NOMO-1 treated with dmso at 0.1 percent for 144 hours (cell line): ENCODE results near the gene NAPB.

Experiments used
- DNase-seq: peaks from one replicate; lab custom pipeline; 2025; ENCODE audit not compliant: unreplicated experiment; lab: John Stamatoyannopoulos, UW

The NAPB gene

DNA sequence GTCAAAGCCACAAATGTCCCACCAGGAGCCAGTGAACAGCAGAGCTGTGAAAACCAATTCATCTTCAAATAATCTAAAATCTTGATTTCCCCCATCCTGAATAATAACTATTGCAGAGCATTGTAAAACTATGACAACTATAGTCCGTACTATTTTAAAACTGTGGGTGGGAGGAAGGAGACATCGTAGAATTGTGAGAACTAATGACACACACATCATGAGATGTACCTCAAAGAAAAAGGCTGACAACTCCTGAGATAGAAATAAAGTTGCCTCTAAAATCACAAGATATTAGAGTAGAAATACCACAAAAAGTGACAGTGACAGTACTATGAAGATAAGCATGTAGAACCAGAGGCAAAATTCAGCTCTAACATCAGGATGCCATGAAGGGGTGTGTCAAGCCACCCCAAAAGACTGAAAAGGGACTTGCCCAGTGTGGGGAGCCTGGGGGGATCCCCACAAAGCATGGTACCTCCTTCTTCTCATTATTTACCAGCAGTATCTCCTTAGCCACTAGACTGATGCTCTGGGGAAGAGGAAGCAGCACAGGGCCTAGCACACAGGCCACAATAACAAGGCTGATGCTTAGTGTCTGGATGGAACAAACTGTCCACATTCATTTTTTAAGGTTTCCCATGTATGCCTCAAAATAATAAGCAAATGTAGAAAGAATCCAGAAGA is 13.4 kb downstream of the NAPB start:
- DNase-seq: no peak

GRCh38 chr20:23406880-23407279 is 14.4 kb downstream of the NAPB start:
- no peak for DNase-seq

DNA sequence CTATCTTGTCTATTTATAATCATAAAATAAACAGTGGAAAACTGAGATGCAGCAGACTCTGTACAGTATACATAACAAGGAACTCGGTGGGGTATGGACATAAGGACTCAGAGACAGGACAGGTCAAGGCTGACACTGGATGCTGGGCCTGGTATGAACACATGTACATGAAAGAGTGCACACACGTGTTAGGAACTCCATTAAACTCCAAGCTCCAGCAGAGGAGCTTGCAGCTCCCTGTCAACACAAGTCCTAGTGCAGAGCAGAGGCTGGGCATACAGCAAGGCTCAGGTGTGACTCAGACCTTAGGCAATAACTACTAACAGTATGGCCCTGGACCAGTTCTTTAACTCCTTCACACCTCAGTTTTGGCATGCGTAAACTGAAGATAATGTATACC is 17.1 kb downstream of the NAPB start:
- no peak for DNase-seq

GRCh38 chr20:23403751-23404150 is 17.5 kb downstream of the NAPB start:
- DNase-seq: no peak

DNA sequence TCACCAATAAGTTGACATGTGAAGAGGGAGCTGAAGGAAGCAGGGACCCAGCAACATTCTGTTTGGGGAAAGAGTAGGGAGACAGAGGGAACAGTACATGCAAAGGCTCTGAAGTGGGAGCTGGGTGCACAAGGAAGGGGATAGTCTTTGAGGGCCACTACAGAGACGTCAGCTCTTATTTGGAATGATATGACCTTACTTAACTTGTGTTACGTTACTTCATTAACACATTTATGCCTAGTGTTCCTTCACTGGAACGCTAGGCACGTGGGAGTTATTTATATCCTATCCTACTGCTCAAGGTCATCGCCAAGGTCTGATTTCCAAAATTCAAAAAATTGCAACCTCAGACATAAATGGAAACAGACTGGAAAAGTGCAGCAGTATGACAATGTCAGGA is 20.2 kb downstream of the NAPB start:
- no peak for DNase-seq

DNA sequence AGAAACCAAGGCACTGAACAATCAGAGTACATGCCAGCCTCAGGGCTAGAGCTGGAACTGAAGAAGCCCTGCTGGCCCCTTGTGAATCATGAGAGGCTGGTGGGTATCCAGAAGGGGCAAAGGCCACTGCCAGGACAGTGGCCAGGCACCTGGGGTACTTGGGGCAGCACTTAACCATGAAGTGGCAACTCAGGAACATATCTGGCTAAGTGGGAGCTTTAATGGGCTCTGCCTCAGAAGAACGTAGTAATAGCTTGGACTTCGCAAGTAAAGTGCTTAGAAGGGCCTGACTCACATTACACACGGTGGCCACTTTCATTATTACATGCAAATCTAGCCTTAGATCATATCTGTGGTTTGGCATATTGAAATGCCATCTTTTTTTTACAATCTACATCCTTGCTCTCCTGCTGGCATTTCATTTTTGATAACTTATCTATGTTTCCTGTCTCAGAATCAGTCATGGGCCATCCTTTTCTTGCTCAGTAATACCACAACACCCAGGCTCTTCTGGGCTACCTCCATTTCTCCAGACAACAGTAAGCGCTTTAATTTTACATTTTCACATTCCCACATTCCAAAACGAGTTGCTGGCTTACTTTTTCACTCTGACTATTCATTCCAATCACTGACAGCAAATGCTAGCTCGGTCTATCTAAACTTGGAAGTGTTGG is 21.6 kb downstream of the NAPB start:
- DNase-seq: no peak

DNA sequence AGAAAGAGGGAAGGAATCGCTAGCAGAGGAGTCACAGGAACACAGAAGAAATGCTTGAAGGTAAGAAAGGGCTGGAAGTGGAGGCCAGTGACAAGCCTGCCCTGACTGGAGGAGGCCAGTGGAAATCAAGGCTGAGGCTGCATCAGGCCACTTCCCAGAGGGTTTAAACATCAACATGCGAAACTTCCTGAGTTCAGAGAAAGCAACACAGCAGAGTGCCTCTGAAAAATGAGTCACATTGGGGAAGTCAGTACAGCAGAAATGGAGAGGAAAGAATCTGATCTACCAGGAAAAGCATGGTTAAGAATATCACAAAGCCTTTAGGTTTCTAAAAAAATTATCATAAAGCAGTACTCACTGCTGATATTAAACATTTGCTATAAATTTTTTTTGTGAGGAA is 23.3 kb downstream of the NAPB start:
- DNase-seq: no peak

DNA sequence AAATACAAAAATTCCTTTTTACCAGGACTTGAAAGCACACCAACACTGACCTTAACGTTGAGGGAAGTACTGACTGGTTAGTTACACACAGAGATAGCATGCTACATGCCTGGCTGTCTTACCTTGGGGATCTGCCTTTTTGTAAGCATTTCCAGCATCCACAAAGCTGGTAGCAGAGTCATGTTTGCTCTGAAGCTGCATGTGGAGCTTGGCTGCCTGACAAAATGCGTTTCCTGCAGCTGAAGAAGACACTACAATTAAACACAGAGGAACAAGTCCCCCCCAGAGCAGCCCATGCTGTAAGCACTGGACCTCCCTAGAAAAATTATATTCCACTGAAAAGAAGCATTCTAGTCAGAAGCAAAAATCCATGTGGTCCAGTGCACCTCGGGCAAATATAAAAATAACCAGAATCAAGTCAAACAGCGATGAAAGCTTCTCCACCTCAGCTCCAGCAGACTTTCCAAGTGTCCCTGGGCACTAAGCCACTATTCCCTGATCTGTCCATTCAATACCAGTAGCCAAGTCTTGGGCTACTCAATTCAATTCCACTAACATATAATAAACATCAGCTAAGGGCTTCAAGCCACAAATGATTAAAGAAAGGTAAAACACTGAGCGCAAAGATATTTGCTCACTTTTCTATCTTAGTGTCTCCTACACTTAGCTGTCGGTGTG is 24.2 kb downstream of the NAPB start:
- DNase-seq: no peak

DNA sequence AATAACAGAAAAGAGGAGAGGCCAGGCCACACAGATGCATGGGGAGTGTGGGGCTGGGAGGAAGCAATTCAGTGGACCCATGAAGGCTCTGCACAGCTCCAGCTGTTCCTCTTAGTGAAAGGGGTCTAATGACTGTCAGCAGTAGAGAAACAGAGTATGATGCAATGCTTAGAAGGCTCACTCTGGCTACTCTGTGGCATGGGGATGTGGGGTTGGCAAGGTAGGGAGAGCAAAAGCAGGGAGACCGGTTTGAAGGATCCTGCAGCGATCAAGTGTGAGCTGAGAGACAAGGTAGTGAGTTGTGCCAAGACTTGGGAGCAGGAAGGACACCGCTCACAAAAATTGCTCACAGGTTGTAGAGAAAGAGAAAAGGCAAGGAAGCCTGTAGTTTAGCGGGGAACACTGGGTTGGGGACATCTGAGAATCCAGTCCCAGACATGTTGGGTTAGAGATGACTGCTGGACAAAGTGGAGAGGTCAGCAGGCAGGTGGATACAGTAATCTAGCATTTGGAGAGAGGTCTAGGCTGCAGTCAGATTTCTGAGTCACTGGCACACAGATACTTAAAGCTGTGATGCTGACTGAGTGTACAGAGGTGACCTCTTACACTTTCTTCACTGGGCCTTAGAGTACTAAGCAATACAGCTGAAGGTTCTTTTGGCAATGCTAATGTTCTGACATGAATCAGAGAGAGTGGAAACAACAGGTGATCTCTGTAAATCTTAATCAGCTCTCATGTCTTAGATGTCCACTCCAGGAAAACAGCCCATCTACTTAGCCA is 27.1 kb downstream of the NAPB start:
- DNase-seq: no peak

GRCh38 chr20:23391707-23392310 is 29.5 kb downstream of the NAPB start:
- DNase-seq: no peak

DNA sequence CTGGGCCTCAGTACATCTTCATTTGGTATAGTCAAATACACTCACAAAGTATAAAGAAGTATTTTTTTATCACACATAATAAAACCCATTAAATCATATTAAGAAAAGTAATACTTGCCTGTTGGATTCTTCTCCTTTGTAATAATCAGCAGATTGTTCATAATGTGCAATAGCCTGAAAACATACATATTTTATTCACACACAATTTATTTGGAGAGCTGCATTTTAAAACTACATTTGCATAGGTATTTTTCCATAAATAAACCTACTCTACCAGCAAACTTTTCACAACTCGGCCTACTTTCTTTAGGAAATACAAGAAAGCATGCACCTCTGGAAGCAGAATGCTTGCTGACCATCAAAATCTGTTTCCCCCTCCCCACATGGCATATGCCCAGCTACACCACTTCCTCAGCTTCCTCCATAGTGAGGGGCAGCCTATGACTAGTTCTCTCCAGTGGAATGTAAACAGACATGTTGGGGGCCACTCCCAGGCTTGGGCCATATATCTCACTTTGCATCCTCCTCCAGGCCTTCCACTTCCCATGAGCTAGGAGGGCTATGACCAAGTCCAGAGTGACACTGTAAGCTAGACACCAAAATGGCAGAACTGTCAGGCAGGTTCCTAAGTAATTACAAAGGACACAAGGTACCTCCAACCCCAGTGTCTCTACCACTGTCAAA is 31.1 kb downstream of the NAPB start:
- no peak for DNase-seq

GRCh38 chr20:23387118-23387443 is 34.2 kb downstream of the NAPB start:
- no peak for DNase-seq

DNA sequence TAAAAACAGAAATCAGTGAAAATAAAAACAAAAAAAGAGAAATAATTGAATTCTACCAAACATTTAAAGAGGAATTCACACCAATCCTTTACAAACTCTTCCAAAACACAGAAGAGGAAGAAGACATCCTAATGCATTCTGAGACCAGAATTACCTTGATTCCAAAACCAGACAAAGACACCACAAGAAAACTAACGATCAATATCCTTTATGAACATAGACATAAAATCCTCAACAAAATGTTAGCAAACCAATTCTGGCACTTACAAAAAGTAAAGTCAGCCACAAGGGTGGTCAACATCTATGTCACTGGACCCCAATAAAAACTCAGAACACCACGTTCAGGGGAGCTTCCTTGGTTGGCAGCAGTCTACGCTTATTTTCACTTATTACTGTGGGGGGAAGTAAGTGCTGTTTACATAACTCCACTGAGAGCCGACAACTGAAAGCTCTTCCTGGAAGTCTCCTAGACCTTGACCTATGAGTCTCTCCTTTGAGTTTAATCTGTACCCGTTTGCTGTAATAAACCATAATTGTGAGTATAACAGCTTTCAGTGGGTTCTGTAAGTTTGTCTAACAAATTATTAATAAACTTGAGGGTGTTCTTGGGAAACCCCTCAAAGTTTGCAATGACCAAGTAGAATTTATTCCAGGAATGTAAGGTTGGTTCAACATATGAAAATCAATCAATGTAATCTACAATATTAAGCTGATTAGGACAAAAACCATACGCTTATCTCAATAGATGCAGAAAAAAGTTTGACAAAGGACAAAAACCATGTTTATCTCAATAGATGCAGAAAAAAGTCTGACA is 34.8 kb downstream of the NAPB start:
- no peak for DNase-seq

- DNase-seq: no peak
These were observed 39.4 kb downstream of the NAPB start for GRCh38 chr20:23381876-23382275.

- no peak for DNase-seq
These were observed 41.5 kb downstream of the NAPB start for GRCh38 chr20:23379772-23380171.

- DNase-seq: no peak
These were observed 45.5 kb downstream of the NAPB start for GRCh38 chr20:23375827-23376226.

DNA sequence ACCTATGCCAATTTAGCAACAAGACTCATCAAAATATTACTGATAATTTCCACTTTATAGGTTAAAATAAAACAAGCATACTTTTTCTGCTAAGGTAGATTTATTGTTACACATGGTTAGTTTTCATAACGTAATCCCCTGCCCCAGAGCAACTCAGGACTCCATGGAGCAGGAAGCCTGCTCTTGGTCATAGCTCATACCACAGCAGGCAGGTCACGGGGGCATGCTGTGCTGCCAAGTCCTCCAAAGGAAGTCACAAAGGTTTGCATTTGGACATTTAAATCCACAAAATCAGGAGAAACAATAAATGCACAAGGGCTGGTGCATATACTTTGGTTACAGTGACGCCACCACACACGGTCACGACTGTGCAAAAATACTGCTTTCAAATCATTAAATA is 46.8 kb downstream of the NAPB start:
- no peak for DNase-seq

DNA sequence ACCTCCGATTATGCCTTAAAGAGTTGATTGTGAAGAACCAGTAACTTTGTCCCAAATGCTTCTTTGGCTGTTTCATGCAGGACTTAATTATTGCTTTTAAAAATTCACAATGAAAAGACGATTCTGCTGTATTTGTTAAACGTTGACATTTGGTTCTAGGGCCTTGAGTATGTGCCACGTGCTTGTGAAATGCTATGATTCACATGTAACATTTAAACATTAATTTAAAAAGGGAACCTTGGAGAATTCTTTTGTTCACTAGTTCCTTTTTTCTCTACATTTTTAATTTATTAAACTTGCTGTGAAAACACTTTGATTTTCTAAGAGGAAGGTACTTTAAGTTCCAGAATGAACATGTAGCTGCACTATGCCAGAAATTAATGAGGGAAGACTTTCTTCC is 49.8 kb downstream of the NAPB start:
- DNase-seq: no peak

DNA sequence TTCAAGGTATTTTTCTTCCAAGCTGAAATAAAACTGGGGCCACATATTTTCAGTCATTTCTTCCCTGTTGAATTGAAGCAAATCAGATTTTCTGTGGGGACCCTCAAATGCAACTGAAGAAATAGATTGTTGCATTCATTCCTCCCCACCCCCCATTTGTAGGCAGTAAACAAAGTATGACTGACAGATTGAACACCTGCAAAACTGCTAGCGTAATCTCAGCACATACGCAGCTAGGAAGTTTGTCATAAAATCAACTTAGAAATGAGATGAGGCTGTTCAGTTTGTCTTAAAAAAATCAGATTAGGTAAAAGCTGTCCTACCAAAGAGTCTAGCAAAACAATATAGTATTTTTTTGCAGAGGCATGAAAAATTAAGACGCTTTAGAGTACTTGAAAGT is 50.4 kb downstream of the NAPB start:
- no peak for DNase-seq

- DNase-seq: no peak
These were observed 51.0 kb downstream of the NAPB start for GRCh38 chr20:23370274-23370673.
